RPMI7951 (cell line): ENCODE results near the gene ZNF536. TPM values are rescaled to one million over a fixed set of nuclear protein-coding genes. Genes with fewer than 3 reads are reported as not detected.

Experiments
- DNase-seq: peaks from one replicate; pipeline ENCODE4 v3.0.0-alpha.2; 2012; ENCODE audit warnings: low read depth
- total RNA-seq: library from RNA; depleted of rRNA; stranded (reverse); fragments of >200 nt; shearing (Covaris generic); gene quantifications from 2 replicates; pipeline ENCODE4 v1.2.3, GENCODE V29; 2014

ZNF536 gene
- total RNA-seq, 1 experiment from 2014 or later: 0.12 TPM

DNA sequence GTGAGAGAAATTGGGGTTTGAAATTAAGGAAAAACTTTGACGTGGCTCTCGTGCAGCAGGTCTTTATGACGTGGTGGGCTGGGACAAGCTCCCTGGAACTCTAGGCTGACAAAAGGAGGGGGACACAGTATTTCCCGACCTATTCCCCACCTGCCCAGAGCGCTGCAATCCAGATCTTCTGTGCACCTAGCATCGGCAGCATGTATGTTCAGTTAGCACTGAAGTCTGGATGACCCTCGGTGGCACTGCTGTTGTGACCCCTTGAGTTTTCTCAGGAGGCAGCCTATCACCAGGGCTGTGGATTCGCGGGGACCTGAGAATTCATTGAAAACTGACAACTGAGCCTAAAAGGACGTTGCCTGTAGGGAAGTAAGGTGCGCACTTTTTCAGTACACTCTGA is 9.1 kb upstream of the ZNF536 start:
- DNase-seq: no peak

DNA sequence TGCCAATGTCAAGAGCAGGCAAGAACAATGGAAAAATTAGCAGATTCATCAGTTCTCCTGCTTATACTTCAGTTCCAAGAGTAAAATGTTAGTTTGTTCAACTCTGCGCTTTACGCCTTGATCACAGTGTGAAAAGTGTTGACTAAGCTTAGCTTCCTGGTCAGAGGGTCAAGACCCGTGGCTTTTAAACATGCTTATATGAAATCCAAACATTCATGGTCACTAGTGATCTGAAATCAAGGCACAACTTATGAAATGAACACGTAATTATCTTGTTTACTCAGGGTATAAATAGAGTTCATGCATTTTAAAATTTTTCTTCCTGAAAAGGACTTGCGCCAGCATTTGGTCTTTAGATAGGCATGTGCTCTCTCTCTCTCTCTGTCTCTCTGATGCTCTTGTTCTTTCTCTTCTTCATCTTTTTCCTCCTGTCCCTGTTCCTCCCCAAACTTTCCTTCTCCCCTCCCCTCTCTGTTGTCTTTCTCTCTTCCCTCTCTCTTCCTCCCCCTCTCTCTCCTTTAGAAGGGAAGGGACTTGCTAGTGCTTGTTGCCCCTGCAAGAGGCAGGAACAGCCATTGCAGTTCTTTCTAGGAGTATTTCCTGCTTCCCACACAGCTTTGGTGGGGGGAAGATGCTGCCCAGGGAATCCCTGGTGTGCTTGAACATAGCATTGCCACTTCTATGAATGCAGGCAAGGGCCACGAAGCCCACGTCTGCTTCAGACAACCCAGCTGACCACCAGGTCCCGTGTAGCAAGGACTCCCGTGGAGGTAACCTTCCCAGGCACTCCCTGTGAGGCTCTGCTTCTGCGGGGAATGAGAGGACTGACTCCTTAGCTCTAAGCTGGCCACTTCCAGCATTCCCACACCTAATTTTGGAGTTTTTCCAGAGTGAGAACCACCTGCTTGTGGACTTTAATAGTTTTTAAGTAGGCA is 7.1 kb upstream of the ZNF536 start:
- DNase-seq: no peak

GRCh38 chr19:30366282-30366681 is 5.9 kb upstream of the ZNF536 start:
- no peak for DNase-seq

- DNase-seq: no peak
These were observed 5.2 kb upstream of the ZNF536 start for GRCh38 chr19:30367006-30367405.

DNA sequence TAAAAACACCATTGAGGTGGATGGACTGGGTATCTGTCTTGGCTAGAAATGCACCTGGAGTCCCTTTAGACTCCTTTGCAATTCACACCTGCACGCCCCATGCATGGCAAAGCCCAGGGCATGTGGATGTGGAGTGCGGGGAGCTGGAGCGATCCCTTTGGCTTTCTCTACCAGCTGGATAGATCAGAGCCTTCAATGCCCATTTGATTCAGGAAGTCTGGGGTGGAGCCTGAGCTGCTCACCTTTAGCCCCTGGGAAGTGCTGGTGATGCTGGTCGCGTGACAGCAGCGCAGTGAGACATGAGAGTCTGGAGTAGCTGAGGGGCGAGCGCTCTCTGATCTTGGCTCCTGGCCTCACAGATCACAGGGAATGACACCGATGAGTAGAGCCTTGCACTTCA is 4.8 kb upstream of the ZNF536 start:
- DNase-seq: no peak

GRCh38 chr19:30369833-30370232 is 2.4 kb upstream of the ZNF536 start:
- DNase-seq: no peak

GRCh38 chr19:30371161-30371836 is 885 bp upstream of the ZNF536 start:
- no peak for DNase-seq

GRCh38 chr19:30373593-30373992 is 1.4 kb downstream of the ZNF536 start:
- DNase-seq: no peak

DNA sequence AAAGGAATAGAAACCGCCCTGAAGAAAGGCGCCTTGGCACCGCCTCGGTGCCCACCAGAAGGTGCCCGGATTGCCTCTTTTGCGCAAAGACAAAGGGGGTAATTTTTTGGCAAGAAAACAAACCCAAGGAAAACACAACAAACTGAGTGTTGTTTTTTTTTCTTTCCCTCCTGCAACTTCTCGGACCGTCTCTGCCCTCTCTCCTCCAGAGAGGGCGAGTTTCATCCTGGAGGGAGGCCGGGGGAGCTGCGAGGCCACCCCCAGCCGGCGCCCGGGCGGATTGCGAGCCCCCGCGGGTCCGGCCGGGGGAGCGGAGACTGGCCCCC is 2.3 kb downstream of the ZNF536 start:
- no peak for DNase-seq

DNA sequence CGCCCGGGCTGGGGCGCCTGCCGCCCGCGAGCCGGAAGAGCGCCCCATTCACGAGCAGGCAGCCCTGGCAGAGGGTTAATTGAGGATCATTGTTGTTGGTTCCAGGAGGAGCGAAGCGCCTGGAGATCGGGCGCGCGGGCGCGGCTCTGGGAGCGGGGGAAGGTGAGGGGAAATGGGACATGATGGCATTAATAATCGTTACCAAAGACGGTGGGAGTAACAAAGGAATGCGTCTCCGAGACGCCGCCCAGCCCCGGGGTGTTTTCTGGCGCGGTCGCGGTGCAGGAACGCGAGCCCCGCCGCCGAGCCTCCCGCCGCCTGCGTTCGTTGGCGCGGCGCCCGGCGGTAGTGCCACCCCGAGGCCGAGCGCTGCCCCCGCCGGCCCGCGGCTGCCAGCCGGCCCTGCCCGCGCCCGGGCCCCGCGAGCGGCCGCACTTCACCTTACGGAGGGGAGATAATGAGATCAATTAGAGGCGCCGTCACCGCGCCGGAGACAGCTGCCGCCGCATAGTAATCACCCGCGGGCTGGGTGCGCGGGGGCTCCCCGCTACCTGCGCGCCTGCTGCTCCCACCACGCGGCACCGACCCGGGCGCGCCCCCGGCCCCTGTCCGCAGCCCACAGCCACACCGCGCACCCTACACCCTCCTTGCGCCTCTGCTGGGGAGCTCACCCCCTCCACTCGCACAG is 2.8 kb downstream of the ZNF536 start:
- DNase-seq: no peak

DNA sequence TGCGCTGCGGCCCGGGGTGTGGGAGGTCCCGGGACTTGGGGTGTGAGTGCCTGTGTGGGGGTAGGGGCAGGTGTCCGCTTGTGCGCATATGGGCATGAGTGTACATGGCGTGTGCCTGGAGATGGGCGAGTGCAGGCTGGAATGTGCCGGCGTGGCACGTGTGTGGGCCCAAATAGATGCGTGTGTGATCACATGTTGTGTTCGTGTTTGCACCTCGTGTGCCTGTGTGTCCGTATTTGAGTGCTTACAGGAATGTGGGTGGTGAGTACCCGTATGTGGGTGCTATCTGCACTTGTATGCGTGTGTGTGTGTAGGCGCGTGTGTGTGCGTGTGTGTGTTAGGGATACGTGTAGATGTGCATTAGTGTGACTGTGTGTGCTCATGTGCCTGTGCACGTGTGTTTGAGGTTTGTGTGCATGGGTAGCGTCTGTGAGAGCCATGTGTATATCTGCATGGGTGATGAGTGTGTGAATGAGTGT is 3.4 kb downstream of the ZNF536 start:
- DNase-seq: no peak

GRCh38 chr19:30376272-30376671 is 4.1 kb downstream of the ZNF536 start:
- no peak for DNase-seq

GRCh38 chr19:30376826-30377425 is 4.7 kb downstream of the ZNF536 start:
- no peak for DNase-seq

- DNase-seq: no peak
These were observed 6.5 kb downstream of the ZNF536 start for GRCh38 chr19:30378701-30379100.

DNA sequence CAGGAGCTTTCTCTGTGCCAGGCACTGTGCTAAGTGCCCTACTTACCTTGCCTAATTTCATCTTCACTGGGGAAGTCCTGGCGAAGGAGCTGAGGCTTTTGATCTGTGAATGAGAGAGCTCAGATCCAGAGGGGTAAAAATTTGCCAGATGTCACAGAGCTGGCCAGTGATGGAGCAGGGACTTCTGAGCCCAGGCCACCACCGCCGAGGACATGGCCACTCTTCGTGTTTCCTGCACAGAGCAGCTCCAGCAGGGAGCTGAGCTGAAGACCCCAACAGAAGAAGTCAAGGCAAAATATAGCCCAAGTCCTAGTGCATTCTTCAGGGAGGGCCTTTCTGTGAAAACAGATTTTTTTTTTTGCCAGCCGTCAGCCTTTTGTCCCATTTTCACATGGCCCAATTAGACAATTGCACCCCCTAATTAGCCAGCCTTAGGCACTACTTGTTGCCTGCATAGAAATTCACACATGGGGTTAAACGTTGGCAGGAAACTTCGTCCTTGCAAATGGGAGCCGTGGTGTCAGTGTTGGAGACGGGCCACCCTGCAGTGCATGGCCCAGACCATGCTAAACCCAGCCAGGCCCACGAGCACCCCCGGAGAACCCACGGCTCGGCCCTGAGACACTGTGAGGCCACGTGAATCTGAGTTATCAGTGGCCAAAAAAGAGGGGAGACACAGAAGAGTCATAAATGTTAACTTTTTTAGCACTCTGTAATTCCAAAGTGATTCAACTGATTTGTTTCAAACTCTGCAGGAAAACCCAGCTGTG is 7.8 kb downstream of the ZNF536 start:
- no peak for DNase-seq

DNA sequence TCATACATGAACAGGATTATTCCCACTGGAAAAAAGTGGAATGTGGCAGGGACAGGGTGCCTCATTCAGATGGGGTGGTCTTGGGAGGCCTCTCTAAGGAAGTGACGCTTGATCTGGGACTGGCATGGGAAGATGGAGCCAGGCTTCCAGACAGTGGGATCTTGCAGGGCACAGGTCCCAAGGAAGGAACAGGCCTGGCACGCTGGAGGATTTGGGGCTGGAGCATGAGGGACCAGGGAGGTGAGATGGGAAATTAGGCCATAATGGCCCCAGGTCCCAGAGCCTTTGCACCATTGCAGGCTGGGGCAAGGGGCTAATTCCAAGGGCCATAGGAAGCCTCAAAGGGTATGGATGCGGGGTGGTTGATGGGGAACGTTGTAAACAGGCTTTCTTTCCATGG is 9.2 kb downstream of the ZNF536 start:
- DNase-seq: no peak

DNA sequence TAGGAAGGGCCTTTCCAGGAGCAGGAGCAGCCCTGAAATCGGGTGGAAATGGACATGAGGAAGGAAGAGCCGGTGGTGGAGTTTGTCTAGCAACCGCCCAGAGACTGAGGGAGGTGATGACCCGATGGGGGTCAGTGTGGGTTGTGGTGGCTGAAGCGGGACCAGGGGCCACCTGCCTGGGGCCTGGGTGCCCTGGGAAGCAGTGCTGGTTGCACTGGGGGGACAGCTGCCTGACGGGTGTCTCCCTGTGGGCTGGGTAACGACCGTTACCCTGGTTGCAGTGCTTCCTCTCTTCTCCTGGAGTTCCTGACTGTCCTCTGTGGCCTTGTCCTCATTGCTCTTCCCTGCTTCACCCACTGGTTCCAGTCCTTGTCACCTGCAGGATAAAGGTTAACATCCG is 13.0 kb downstream of the ZNF536 start:
- DNase-seq: no peak

DNA sequence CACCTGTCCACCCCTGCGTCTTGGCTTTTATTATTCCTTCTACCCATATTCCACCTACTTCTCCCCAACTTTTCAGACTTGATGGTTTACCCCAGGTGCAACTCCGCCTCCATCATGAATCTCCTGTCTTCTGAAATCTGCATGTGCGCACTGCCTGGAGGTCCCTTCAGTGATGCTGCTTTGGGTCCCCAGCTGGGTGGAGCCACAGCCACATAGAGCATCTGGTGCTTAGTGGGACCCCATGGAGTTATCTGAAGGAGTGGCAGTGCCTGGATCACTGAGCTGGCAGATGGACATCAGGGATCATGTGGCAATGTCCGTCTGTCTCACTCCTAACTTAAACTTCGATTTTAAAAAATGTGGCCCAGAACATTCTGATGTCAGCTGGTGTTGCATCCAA is 13.5 kb downstream of the ZNF536 start:
- no peak for DNase-seq

DNA sequence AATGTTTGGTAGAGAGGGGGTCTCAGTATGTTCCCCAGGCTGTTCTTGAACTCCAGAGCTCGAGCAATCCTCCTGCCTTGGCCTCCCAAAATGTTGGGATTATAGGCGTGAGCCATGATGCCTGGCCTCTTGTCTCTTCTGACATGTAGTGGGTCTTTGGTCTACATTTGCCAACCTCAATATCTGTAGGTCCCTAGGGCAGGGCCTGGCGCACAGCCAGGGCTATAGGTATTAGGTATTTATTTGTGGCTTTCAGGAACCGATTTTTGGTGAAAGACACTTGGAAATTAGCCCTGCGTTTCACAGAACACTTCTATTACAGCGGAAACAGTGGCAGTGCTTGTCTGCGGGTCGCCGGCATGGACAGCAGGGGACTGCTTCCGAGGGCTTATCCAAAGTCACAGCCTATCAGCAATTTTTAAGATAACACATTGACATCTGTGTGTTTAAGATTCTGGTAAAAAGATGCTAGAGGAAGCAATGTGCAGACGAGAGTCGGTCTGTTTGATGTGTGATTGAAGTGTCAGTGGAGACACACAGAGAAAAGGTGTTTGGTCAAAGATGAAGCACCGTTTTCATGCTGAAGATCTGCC is 14.5 kb downstream of the ZNF536 start:
- DNase-seq: no peak

DNA sequence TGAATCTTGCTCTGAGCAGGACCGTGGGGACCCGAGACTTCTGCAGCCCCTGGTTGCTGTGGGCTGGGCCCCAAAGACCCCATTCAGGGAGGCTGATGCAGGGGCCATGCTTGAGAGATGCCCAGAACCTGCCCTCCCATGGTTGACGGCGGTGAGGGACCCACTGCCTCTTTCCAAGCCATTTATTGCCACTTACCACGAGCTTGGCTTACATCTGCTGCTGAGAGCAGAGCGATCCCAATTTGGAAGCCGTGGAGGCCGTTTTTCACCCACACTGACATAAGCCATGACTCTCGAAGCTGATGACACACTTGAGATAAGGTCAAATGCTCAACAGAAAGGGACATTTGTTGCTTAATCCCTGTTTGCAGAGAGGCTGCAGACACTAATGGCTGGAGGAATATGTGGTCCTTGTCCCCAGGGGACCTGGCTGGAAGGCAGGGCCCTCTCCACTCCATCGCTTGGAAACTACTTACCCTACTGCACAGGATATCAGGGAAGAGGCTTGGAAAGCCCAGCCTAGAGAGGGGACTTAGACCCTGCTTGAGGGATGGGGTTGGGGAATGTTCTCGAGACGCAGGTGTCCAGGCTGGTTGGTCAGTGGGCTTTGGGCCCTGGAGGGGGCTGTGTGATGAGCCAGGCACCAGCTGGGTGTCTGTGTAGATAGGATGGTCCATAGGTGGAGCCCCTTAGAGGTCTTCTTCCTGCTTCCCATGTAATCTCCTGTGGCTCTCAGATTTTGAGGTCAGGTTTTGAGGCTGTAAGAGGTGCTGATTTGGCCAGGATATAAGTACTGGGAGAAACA is 15.3 kb downstream of the ZNF536 start:
- DNase-seq: no peak
